BLaER1 (cell line): ENCODE data around the gene PHOSPHO1.
A peak's percentile ranks its signal among the peaks of the same experiment; 100 is the strongest.
"Not testable (repeated sequence)": the region's sequence is repeated elsewhere in the genome, so short reads cannot be mapped to it uniquely, and the experiment has no call there.

Experiments
- H3K27ac ChIP-seq: shearing (Covaris generic); formaldehyde crosslinking; 2 replicates; pipeline ENCODE4 v1.8.1; 2022
- H3K27me3 ChIP-seq: shearing (Covaris generic); formaldehyde crosslinking; 2 replicates; pipeline ENCODE4 v1.8.1; 2022
- H3K36me3 ChIP-seq: shearing (Covaris generic); formaldehyde crosslinking; 2 replicates; pipeline ENCODE4 v1.8.1; 2022
- H3K4me1 ChIP-seq: shearing (Covaris generic); formaldehyde crosslinking; 2 replicates; pipeline ENCODE4 v1.8.1; 2022
- H3K4me2 ChIP-seq: shearing (Covaris generic); formaldehyde crosslinking; 2 replicates; pipeline ENCODE4 v1.8.1; 2022
- H3K4me3 ChIP-seq: shearing (Covaris generic); formaldehyde crosslinking; 2 replicates; pipeline ENCODE4 v1.8.1; 2022
- H3K9ac ChIP-seq: shearing (Covaris generic); formaldehyde crosslinking; 2 replicates; pipeline ENCODE4 v1.8.1; 2022
- H3K9me3 ChIP-seq: shearing (Covaris generic); formaldehyde crosslinking; 2 replicates; pipeline ENCODE4 v1.8.1; 2022
- H4K20me1 ChIP-seq: shearing (Covaris generic); formaldehyde crosslinking; 2 replicates; pipeline ENCODE4 v1.8.1; 2022
- Cebpa-rat ChIP-seq: shearing (Covaris generic); IDR thresholded peaks from 2 replicates; pipeline ENCODE4 v1.8.1; 2022

Gene PHOSPHO1

DNA sequence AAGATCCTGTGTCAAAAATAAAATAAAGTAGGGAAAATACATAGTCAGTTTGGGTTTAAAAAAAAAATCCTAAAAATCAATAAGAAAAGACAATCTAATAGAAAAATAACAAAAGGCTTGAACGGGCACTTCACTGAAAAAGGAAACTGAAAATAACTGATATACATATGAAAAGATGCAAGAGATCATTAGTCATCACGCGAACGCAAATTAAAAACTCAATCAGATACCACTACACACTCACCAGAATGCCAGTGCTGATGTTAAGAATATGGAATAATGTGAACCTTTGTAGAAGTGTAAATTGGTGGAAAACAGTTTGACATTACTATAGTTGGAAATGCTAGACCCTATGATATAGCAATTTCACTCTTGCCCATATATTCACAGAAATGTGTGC lies 34.8 kb downstream of the PHOSPHO1 start:
- no peaks in the 10 kb centered on the region for H3K36me3 ChIP-seq
- no peaks in the 10 kb centered on the region for H3K9me3 ChIP-seq
- TF ChIP-seq Cebpa-rat = no peak
- no peak overlapping the region for H3K27ac ChIP-seq
- H4K20me1 ChIP-seq = no peaks in the 10 kb centered on the region
- H3K27me3 ChIP-seq = no peaks in the 10 kb centered on the region
- no peak overlapping the region for H3K4me2 ChIP-seq
- H3K9ac ChIP-seq = no peak overlapping the region
- H3K4me3 ChIP-seq = no peak overlapping the region
- peaks cover 28% of the 10 kb centered on the region for H3K4me1 ChIP-seq

DNA sequence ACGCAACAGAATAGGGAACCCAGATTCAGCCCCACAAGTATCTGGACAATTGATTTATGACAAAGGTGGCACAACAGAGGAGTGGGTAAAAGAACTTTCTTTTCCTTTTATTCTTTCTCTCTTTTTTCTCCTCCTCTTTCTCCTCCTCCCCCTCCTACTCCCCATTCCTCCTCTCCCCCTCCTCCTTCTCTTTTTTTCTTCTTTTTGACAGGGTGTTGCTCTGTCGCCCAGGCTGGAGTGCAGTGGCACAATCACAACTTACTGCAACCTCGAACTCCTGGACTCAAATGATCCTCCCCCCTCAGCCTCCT lies 36.3 kb downstream of the PHOSPHO1 start:
- H3K4me2 ChIP-seq = peak overlapping the region; percentile 89

DNA sequence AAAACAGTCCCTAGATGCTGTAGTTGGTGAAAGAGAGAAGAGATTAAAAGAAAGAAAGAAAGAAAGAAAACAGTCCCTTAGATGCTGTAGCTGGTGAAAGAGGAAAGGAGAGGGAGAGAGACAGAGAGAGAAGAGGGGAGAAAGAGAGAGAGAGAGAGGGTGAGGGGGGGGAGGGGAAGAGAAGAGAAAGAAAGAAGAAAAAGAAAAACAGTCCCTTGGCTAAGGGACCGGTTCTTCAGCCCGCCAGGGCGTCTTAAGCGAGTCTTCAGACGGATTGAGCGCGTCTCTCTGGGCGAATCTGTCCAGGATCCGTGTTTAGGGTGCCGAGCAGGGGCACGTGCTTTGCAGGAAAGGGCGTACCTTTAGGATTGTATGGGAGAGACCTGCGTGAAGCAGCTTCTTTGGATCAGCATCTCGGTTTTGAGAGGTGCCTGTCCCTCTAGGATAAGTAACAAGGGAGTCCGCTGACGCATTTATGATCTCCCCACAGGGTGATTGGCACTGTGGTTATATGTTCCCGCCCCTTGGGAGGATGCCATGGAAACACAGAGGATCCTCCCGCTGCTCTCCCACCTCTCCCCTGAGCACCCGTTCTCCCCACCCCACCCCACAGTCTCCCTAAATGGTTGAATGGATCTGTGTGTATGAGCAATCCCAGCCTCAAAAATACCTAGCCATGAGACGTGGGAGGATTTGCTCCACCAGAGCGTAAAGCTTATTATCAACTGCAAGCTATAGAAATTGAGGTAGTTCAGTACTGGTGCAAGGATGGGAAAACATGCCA lies 36.9 kb downstream of the PHOSPHO1 start:
- peak overlapping the region; percentile 89 for H3K4me2 ChIP-seq
- peak overlapping the region; percentile 73 for H3K9ac ChIP-seq
- no peaks in the 10 kb centered on the region for H3K36me3 ChIP-seq
- H3K4me3 ChIP-seq = peak overlapping the region; percentile 88
- H3K4me1 ChIP-seq = peaks cover 28% of the 10 kb centered on the region
- H3K27me3 ChIP-seq = no peaks in the 10 kb centered on the region
- TF ChIP-seq Cebpa-rat = no peak
- H3K9me3 ChIP-seq = no peaks in the 10 kb centered on the region
- H3K27ac ChIP-seq = peak overlapping the region; percentile 100
- no peaks in the 10 kb centered on the region for H4K20me1 ChIP-seq

More for the DNA sequence above, 36.3 kb downstream of the PHOSPHO1 start:
- H3K36me3 ChIP-seq = no peaks in the 10 kb centered on the region
- H3K27me3 ChIP-seq = no peaks in the 10 kb centered on the region
- H4K20me1 ChIP-seq = no peaks in the 10 kb centered on the region
- peak overlapping the region; percentile 88; the same call in 1 of the 2 replicates for H3K4me3 ChIP-seq
- H3K4me1 ChIP-seq = peaks cover 28% of the 10 kb centered on the region
- H3K27ac ChIP-seq = no peak overlapping the region
- H3K9ac ChIP-seq = no peak overlapping the region; the same call in 1 of the 2 replicates
- H3K9me3 ChIP-seq = no peaks in the 10 kb centered on the region
- no peak for TF ChIP-seq Cebpa-rat

DNA sequence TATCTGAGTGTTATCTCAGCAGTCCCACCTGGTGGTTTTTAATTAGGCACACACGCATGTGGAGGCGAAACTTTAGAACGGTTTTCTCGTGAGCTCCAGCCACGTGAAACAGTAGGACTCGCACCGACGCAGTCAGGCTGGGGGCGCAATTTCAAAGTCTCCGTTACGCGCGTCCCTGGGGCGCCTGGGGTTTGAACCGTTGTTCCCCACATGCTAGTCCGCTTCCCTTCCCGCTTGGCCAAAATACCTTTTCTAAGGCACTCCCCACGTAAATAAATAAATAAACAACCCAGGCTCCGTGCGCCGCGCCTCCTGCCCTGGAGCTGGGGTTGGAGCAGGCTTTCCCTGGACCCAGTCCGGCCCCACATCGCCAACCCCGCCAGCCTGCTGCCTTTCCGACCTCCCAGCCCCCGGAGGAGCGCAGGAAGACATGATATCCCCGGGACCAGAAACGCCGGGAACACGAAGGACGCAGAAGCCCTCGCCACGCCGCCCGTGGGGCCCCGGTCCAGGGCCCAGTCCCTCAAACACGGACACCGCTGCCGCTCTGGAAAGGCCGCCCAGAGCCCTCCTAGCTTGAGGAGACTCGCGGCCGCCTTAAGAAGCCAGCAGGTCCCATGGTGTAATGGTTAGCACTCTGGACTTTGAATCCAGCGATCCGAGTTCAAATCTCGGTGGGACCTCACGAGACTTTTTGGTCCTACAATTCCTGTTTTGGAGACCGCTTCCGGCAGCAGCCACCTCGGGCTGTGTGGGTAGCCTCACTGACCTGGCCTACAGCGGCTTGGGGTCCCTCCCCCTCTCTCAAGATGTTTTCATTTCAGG lies 38.5 kb downstream of the PHOSPHO1 start:
- Histone ChIP-seq H3K27ac (peak overlapping the region; percentile 100), H3K27me3 (no peaks in the 10 kb centered on the region), H3K4me1 (peaks cover 28% of the 10 kb centered on the region), H3K36me3 (no peaks in the 10 kb centered on the region), H3K9me3 (0 out of 2 replicates have a peak, but pooled peaks cover under 1% of the 10 kb centered on the region), H3K9ac (peak overlapping the region; percentile 98), H3K4me3 (peak overlapping the region; percentile 88), H3K4me2 (peak overlapping the region; percentile 87), H4K20me1 (no peaks in the 10 kb centered on the region)
- no peak for TF ChIP-seq Cebpa-rat

DNA sequence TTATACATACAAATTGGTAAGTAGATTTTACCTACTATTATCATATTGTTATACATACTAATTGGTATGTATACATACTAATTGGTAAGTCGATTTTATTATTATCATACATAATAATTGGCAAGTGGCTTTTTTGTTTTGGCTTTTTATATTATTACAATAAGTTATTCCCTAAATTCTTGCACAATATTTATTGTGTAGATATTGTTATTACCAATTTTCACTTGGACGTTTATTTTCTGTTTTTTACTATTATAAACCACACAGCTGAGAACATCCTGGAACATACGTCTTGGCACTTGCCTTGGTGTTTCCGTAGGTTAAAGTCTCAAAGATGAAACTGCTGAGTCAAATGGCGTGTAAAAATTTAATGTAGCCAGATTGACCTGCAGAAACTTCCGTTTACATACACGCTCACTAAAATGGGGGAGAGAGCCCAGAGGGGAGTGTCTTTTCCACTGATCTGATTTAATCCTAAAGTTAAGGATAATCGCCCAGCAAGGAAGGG lies 39.1 kb downstream of the PHOSPHO1 start:
- H3K9me3 ChIP-seq = peaks cover 7% of the 10 kb centered on the region
- TF ChIP-seq Cebpa-rat = no peak
- peak overlapping the region; percentile 98 for H3K9ac ChIP-seq
- H3K36me3 ChIP-seq = no peaks in the 10 kb centered on the region
- no peaks in the 10 kb centered on the region for H4K20me1 ChIP-seq
- peak overlapping the region; percentile 87 for H3K4me2 ChIP-seq
- peak overlapping the region; percentile 100 for H3K27ac ChIP-seq
- H3K4me3 ChIP-seq = peak overlapping the region; percentile 88
- H3K4me1 ChIP-seq = peaks cover 28% of the 10 kb centered on the region
- H3K27me3 ChIP-seq = no peaks in the 10 kb centered on the region

DNA sequence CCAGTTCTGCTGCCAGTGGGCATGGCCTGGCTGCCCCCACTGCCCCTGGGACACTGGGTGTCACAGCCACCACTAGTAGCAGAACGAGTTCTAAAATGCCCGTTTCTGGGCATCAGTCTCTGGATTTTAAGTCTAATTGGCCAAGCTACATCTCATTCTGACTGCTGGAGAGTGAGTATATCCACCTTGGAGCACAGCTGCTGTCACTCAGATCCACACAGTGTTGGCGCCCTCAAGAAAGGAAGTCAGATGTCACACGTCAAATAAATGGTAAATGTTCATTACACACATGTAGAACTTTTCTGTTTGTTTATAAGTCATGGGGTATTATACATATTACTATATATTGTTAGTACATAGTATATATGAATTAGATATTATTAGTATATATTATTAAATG lies 39.7 kb downstream of the PHOSPHO1 start:
- TF ChIP-seq Cebpa-rat = no peak
- peaks cover 13% of the 10 kb centered on the region for H3K9me3 ChIP-seq
- no peak overlapping the region for H3K9ac ChIP-seq
- H3K4me3 ChIP-seq = no peak overlapping the region
- H4K20me1 ChIP-seq = no peaks in the 10 kb centered on the region
- H3K27me3 ChIP-seq = no peaks in the 10 kb centered on the region
- peak overlapping the region; percentile 51 for H3K4me2 ChIP-seq
- H3K4me1 ChIP-seq = peaks cover 28% of the 10 kb centered on the region
- H3K27ac ChIP-seq = no peak overlapping the region
- no peaks in the 10 kb centered on the region for H3K36me3 ChIP-seq

DNA sequence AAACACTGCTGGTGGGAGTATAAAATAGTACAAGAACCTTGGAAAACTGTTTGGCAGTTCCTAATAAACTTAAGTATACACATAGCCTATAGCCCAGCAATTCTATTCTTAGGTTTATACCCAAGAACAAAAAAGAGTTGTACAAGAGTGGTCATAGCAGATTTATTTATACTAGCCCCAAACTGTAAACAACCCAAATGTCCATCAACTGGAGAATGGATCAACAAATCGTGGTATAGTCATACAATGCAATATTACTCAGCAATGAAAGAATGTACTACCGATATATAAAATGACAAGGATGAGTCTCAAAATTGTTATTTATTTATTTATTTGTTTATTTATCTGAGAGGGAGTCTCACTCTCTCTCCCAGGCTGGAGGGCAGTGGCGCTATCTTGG lies 43.3 kb downstream of the PHOSPHO1 start:
- Histone ChIP-seq H3K4me3 (no peak overlapping the region), H3K4me2 (no peak overlapping the region), H4K20me1 (no peaks in the 10 kb centered on the region), H3K36me3 (no peaks in the 10 kb centered on the region), H3K27ac (no peak overlapping the region), H3K27me3 (no peaks in the 10 kb centered on the region), H3K4me1 (peaks cover 8% of the 10 kb centered on the region), H3K9me3 (peaks cover 49% of the 10 kb centered on the region), H3K9ac (no peak overlapping the region)
- TF ChIP-seq Cebpa-rat = no peak

DNA sequence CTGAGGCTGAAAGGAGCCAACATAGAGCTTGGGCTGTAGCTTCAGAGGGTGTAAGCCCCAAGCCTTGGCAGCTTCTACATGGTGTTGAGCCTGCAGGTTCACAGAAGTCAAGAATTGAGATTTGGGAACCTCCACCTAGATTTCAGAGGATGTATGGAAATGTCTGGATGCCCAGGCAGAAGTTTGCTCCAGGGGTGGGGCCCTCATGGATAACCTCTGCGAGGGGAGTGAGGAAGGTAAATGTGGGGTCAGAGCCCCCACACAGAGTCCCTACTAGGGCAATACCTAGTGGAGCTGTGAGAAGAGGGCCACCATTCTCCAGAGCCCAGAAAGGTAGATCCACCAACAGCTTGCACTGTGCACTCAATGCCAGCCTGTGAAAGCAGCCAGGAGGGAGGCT lies 45.2 kb downstream of the PHOSPHO1 start:
- H4K20me1 ChIP-seq, H3K4me1 ChIP-seq, H3K9ac ChIP-seq, H3K36me3 ChIP-seq, H3K4me2 ChIP-seq, H3K27ac ChIP-seq, H3K27me3 ChIP-seq: not testable (repeated sequence)
- H3K9me3 ChIP-seq = peaks cover 52% of the 10 kb centered on the region
- peak overlapping the region; percentile 11; the same call in 1 of the 2 replicates for H3K4me3 ChIP-seq

DNA sequence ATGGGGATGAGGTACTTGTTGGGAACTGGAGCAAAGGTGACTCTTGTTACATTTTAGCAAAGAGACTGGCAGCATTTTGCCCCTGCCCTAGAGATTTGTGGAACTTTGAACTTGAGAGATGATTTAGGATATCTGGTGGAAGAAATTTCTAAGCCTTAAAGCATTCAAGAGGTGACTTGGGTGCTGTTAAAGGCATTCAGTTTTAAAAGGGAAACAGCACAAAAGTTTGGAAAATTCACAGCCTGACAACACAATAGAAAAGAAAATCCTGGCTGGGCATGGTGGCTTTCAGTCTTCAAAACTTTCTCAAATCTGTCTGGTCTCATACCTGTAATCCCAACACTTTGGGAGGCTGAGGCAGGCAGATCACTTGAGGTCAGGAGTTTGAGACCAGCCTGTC lies 46.1 kb downstream of the PHOSPHO1 start:
- H3K9ac ChIP-seq, H3K4me3 ChIP-seq, H3K27ac ChIP-seq, H3K27me3 ChIP-seq, H3K4me2 ChIP-seq, H3K36me3 ChIP-seq, H4K20me1 ChIP-seq, H3K4me1 ChIP-seq: not testable (repeated sequence)
- H3K9me3 ChIP-seq = peaks cover 52% of the 10 kb centered on the region

DNA sequence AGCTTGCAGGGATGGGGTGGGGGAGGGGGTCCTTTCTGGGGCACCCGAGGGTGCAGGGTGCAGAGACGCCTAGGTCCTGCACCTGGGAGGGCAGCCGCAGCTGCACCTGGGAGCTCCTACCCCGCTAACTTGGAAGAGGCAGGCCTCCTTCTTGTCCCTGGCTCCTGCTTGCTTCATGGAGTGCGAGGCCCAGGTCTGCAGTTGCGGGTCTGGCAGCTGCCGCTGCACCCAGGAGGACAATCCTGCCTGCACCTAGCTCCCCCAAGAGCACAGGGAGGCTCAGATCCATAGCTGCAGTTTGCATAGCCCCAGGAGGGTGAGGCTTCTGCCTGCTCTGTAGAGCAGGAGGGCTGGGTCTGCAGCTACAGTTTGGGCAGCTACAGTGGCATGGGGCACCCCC lies 46.8 kb downstream of the PHOSPHO1 start:
- Histone ChIP-seq H4K20me1 (no peaks in the 10 kb centered on the region), H3K36me3 (no peaks in the 10 kb centered on the region), H3K9ac (no peak overlapping the region), H3K27ac (no peak overlapping the region), H3K9me3 (peaks cover 53% of the 10 kb centered on the region), H3K4me1 (no peaks in the 10 kb centered on the region), H3K4me2 (no peak overlapping the region), H3K27me3 (no peaks in the 10 kb centered on the region), H3K4me3 (no peak overlapping the region)
- TF ChIP-seq Cebpa-rat = no peak
